Karpas-422 (cell line): ENCODE data around the gene RREB1. TPM values are rescaled to one million over a fixed set of nuclear protein-coding genes. Genes with fewer than 3 reads are reported as not detected.

ENCODE experiments used
- DNase-seq: peaks from one replicate; pipeline ENCODE4 v3.0.0-alpha.2; 2015
- H2AFZ ChIP-seq: fragments of 200-600 bp; sonication (generic); 2 replicates; pipeline ENCODE4 v1.6.1; 2014; ENCODE audit warnings: antibody characterized with exemption, low read length, mixed read lengths
- H3K27ac ChIP-seq: fragments of 200-600 bp; sonication (generic); 2 replicates; pipeline ENCODE4 v1.5.1; 2014; ENCODE audit warnings: mild to moderate bottlenecking, low read length, moderate library complexity
- H3K27me3 ChIP-seq: fragments of 200-600 bp; sonication (generic); 2 replicates; pipeline ENCODE4 v1.6.1; 2014; ENCODE audit warnings: low read length, mixed read lengths
- H3K36me3 ChIP-seq: fragments of 200-600 bp; sonication (generic); 2 replicates; pipeline ENCODE4 v1.6.1; 2014; ENCODE audit warnings: low read length, mixed read lengths; ENCODE audit not compliant: insufficient read depth
- H3K4me1 ChIP-seq: fragments of 200-600 bp; sonication (generic); 2 replicates; pipeline ENCODE4 v1.6.1; 2014; ENCODE audit warnings: mild to moderate bottlenecking, low read length, mixed read lengths
- H3K4me2 ChIP-seq: fragments of 200-600 bp; sonication (generic); 2 replicates; pipeline ENCODE4 v1.6.1; 2014; ENCODE audit warnings: low read length, low read depth, mild to moderate bottlenecking; ENCODE audit not compliant: poor library complexity, severe bottlenecking
- H3K4me3 ChIP-seq: fragments of 200-600 bp; sonication (generic); 2 replicates; pipeline ENCODE4 v1.5.1; 2014; ENCODE audit warnings: mild to moderate bottlenecking, antibody characterized with exemption, low read length, mixed read lengths
- H3K79me2 ChIP-seq: fragments of 200-600 bp; sonication (generic); 2 replicates; pipeline ENCODE4 v1.6.1; 2014; ENCODE audit warnings: mild to moderate bottlenecking, low read length, mixed read lengths
- H3K9ac ChIP-seq: fragments of 200-600 bp; sonication (generic); 2 replicates; pipeline ENCODE4 v1.6.0; 2014; ENCODE audit warnings: low read length
- H3K9me2 ChIP-seq: fragments of 200-600 bp; sonication (generic), shearing (Covaris generic); replicated peaks from 2 replicates; pipeline ENCODE4 v1.6.0; 2014; ENCODE audit warnings: mild to moderate bottlenecking, low read length, moderate library complexity; ENCODE audit not compliant: insufficient read depth
- H3K9me3 ChIP-seq: fragments of 300-700, 200-600 bp; sonication (generic); 2 replicates; pipeline ENCODE4 v1.6.1; 2014; ENCODE audit warnings: low read length, mixed read lengths
- H4K20me1 ChIP-seq: fragments of 200-600 bp; sonication (generic); 2 replicates; pipeline ENCODE4 v1.6.1; 2014; ENCODE audit warnings: mild to moderate bottlenecking, antibody characterized with exemption, low read length, low read depth; ENCODE audit not compliant: insufficient read depth
- total RNA-seq: library from RNA; depleted of rRNA; stranded (reverse); fragments of >200 nt; shearing (Covaris generic); gene quantifications from 2 replicates; pipeline ENCODE4 v1.2.3, GENCODE V29; 2014; ENCODE audit warnings: low replicate concordance

Gene RREB1
- total RNA-seq, 1 experiment from 2014 or later, result 5.0 TPM

DNA sequence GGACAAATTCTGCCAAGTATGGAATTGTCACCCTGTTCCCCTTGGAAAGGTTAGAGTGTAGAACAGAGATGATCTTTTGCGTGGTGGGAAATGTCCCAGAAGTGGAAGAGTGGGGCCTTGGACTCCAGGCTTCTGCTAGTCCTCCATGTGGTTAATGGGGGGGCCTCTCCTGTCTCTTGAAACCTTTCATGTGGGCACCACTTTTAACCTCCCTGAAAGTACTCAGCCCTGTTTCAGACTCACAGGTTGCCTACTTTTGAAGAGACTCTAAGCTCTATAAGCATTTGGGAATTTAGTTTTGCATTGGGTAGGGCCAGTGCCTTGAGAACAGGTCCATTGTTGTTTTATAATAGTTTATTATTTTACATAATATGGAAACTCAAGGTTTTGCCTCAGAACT is 17.5 kb downstream of the RREB1 start:
- no peak overlapping the region for H3K27ac ChIP-seq
- no peak for DNase-seq
- no peaks in the 10 kb centered on the region for H3K9me2 ChIP-seq
- peaks cover 49% of the 10 kb centered on the region for H4K20me1 ChIP-seq
- H3K4me3 ChIP-seq, result no peak overlapping the region
- no peak overlapping the region for H2AFZ ChIP-seq
- H3K9ac ChIP-seq, result no peak overlapping the region
- no peaks in the 10 kb centered on the region for H3K9me3 ChIP-seq
- no peak overlapping the region for H3K4me2 ChIP-seq
- no peaks in the 10 kb centered on the region for H3K4me1 ChIP-seq
- no peaks in the 10 kb centered on the region for H3K79me2 ChIP-seq
- H3K36me3 ChIP-seq, result no peaks in the 10 kb centered on the region
- H3K27me3 ChIP-seq, result no peaks in the 10 kb centered on the region

- H3K4me3 ChIP-seq, result no peak overlapping the region
- H3K9me2 ChIP-seq, result no peaks in the 10 kb centered on the region
- no peak overlapping the region for H2AFZ ChIP-seq
- H3K79me2 ChIP-seq, result no peaks in the 10 kb centered on the region
- H4K20me1 ChIP-seq, result peaks cover 45% of the 10 kb centered on the region
- no peaks in the 10 kb centered on the region for H3K4me1 ChIP-seq
- no peak overlapping the region for H3K4me2 ChIP-seq
- H3K9me3 ChIP-seq, result no peaks in the 10 kb centered on the region
- DNase-seq, result no peak
- H3K27ac ChIP-seq, result no peak overlapping the region
- no peaks in the 10 kb centered on the region for H3K27me3 ChIP-seq
- no peaks in the 10 kb centered on the region for H3K36me3 ChIP-seq
- no peak overlapping the region for H3K9ac ChIP-seq
Measured at GRCh38 chr6:7126754-7127153, 19.0 kb downstream of the RREB1 start.

GRCh38 chr6:7127680-7128079 is 19.9 kb downstream of the RREB1 start:
- Histone ChIP-seq H3K27me3 (no peaks in the 10 kb centered on the region), H3K9me3 (no peaks in the 10 kb centered on the region), H4K20me1 (peaks cover 43% of the 10 kb centered on the region), H3K4me1 (no peaks in the 10 kb centered on the region), H3K36me3 (no peaks in the 10 kb centered on the region), H3K4me3 (no peak overlapping the region), H3K27ac (no peak overlapping the region), H3K4me2 (no peak overlapping the region), H3K79me2 (no peaks in the 10 kb centered on the region), H3K9me2 (no peaks in the 10 kb centered on the region), H2AFZ (no peak overlapping the region), H3K9ac (no peak overlapping the region)
- DNase-seq, result no peak

- H3K79me2 ChIP-seq, result no peaks in the 10 kb centered on the region
- no peak overlapping the region for H2AFZ ChIP-seq
- no peak overlapping the region for H3K4me3 ChIP-seq
- no peaks in the 10 kb centered on the region for H3K27me3 ChIP-seq
- H3K9me3 ChIP-seq, result no peaks in the 10 kb centered on the region
- no peak overlapping the region for H3K4me2 ChIP-seq
- H4K20me1 ChIP-seq, result peaks cover 46% of the 10 kb centered on the region
- H3K9ac ChIP-seq, result no peak overlapping the region
- H3K4me1 ChIP-seq, result peaks cover 8% of the 10 kb centered on the region
- H3K36me3 ChIP-seq, result no peaks in the 10 kb centered on the region
- H3K27ac ChIP-seq, result no peak overlapping the region
- H3K9me2 ChIP-seq, result no peaks in the 10 kb centered on the region
- no peak for DNase-seq
Measured at GRCh38 chr6:7129360-7129759, 21.6 kb downstream of the RREB1 start.

GRCh38 chr6:7129784-7130569 is 22.2 kb downstream of the RREB1 start:
- H3K9ac ChIP-seq, result no peak overlapping the region
- no peaks in the 10 kb centered on the region for H3K36me3 ChIP-seq
- no peak for DNase-seq
- H3K27ac ChIP-seq, result no peak overlapping the region
- H3K79me2 ChIP-seq, result no peaks in the 10 kb centered on the region
- H3K4me3 ChIP-seq, result no peak overlapping the region
- H4K20me1 ChIP-seq, result peaks cover 46% of the 10 kb centered on the region
- no peaks in the 10 kb centered on the region for H3K9me3 ChIP-seq
- peaks cover 8% of the 10 kb centered on the region for H3K4me1 ChIP-seq
- no peaks in the 10 kb centered on the region for H3K27me3 ChIP-seq
- H2AFZ ChIP-seq, result no peak overlapping the region
- H3K9me2 ChIP-seq, result no peaks in the 10 kb centered on the region
- no peak overlapping the region for H3K4me2 ChIP-seq

DNA sequence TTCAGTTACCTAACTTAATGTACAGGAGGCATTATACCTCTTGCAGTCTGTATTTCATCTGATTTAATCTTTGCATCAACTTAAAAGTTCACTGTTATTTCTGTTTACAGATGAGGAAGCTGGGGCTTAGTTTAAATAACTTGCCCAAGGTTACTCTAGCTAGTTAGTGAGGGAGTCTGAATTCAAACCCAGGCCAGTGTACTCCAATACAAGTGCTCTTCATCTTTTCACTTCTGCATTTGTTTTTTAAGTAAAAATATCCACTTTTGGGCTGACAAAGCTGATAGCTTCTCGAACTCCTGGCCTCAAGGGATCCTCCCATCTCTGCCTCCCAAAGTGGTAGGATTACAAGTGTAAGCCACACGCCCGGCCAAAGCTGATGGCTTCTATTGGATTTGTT is 23.6 kb downstream of the RREB1 start:
- no peaks in the 10 kb centered on the region for H3K79me2 ChIP-seq
- H3K36me3 ChIP-seq, result no peaks in the 10 kb centered on the region
- H3K27ac ChIP-seq, result no peak overlapping the region
- H3K4me2 ChIP-seq, result no peak overlapping the region
- H3K4me1 ChIP-seq, result peaks cover 9% of the 10 kb centered on the region
- peaks cover 49% of the 10 kb centered on the region for H4K20me1 ChIP-seq
- no peak overlapping the region for H3K4me3 ChIP-seq
- no peak for DNase-seq
- H3K27me3 ChIP-seq, result peaks cover 4% of the 10 kb centered on the region; the same call in 1 of the 2 replicates
- H3K9me2 ChIP-seq, result no peaks in the 10 kb centered on the region
- no peak overlapping the region for H3K9ac ChIP-seq
- H2AFZ ChIP-seq, result no peak overlapping the region
- no peaks in the 10 kb centered on the region for H3K9me3 ChIP-seq

DNA sequence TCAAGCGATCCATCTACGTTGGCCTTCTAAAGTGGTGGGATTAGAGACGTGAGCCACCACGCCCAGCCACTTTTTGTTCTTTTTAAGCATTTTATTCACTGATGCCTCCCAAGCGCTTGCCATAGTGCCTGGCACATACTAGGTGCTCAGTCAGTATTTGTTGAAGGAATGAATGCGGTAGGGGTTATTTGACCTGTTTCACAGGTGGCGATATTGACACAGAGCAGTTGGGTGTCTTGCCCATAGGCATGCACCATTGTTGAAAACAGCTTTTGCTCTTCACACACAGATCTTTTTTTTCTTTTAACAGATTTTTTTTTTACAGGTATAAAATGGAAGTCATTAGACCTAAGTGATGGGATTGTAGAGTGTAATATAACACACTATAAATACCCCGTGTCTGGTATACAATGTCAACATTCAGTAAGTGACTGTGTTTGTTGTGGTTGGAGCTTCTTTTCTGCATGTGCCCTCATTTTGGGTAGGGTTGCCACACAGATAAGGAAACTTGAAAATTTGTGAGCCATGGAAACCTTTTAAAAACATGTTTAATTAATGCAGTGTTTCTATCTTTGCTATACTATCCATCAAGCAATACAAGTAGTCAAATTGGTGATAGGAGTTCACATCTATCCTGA is 24.8 kb downstream of the RREB1 start:
- no peak overlapping the region for H3K4me3 ChIP-seq
- H3K9me2 ChIP-seq, result no peaks in the 10 kb centered on the region
- no peaks in the 10 kb centered on the region for H3K36me3 ChIP-seq
- H3K27ac ChIP-seq, result no peak overlapping the region
- H3K4me2 ChIP-seq, result no peak overlapping the region
- no peak overlapping the region for H3K9ac ChIP-seq
- peaks cover 43% of the 10 kb centered on the region for H4K20me1 ChIP-seq
- H3K4me1 ChIP-seq, result peaks cover 21% of the 10 kb centered on the region
- no peak for DNase-seq
- H3K27me3 ChIP-seq, result peaks cover 4% of the 10 kb centered on the region; the same call in 1 of the 2 replicates
- H3K79me2 ChIP-seq, result no peaks in the 10 kb centered on the region
- no peak overlapping the region for H2AFZ ChIP-seq
- H3K9me3 ChIP-seq, result no peaks in the 10 kb centered on the region

DNA sequence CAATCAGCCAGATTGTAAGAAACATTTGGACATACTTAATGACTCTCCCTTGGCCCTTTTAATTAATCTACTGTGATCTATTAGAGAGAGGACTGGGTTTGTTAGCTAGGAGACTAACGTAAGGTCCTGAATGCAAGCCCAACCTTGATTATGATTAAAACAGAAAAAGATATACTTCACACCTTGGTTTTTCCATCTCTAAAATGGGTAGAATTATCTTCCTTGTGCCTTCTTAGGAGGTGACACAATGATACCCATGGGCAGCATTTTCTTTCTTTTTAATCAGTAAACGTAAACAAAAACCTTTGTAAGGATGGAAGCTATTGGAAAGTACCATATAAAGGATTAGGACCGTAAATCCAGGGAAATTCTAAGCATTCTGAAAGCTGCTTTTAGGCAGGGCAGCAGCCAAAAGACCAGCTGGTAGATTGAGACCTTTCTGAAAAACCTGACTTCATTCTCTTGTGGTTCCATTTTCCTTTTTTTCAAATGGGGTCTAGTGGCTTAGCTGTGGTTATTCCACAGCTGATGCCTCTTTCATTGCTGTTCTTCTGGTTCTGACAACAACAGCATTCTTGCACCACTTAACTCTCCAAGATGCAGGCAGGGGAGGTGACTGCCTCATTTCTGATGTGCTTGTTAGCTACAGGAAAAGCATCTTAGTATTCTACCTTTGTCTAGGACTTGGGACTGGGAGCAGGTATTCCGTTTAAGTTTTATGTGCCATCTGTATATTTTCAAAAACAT is 27.4 kb downstream of the RREB1 start:
- H3K9me2 ChIP-seq, result no peaks in the 10 kb centered on the region
- H3K27ac ChIP-seq, result no peak overlapping the region
- H4K20me1 ChIP-seq, result peaks cover 40% of the 10 kb centered on the region
- H3K79me2 ChIP-seq, result no peaks in the 10 kb centered on the region
- H3K36me3 ChIP-seq, result no peaks in the 10 kb centered on the region
- H3K9me3 ChIP-seq, result no peaks in the 10 kb centered on the region
- no peak overlapping the region for H3K4me3 ChIP-seq
- H3K9ac ChIP-seq, result no peak overlapping the region
- H3K4me2 ChIP-seq, result no peak overlapping the region
- peaks cover 4% of the 10 kb centered on the region; the same call in 1 of the 2 replicates for H3K27me3 ChIP-seq
- H2AFZ ChIP-seq, result no peak overlapping the region
- DNase-seq, result no peak
- H3K4me1 ChIP-seq, result peaks cover 25% of the 10 kb centered on the region
